Coronary artery (tissue), 2 donors: Measurements from ENCODE around the gene TMUB2.

Experiments
- DNase-seq: peaks from one replicate; pipeline ENCODE4 v3.0.0-alpha.2; 2017; ENCODE audit warnings: low spot score
- H3K27ac ChIP-seq, 2 donors: fragments of 200-600 bp; sonication (generic); one replicate each; pipeline ENCODE4 v1.5.1; 2016 to 2019
- H3K4me3 ChIP-seq: fragments of 200-600 bp; sonication (generic); 2 replicates; pipeline ENCODE4 v1.5.1; 2016; ENCODE audit warnings: mild to moderate bottlenecking, moderate library complexity
- TF ChIP-seq, protein P1 (sequence below): fragments of 200-600 bp; sonication (generic); IDR thresholded peaks from one replicate; pipeline ENCODE4 v1.5.1; 2019; ENCODE audit warnings: antibody characterized with exemption

Gene TMUB2

DNA sequence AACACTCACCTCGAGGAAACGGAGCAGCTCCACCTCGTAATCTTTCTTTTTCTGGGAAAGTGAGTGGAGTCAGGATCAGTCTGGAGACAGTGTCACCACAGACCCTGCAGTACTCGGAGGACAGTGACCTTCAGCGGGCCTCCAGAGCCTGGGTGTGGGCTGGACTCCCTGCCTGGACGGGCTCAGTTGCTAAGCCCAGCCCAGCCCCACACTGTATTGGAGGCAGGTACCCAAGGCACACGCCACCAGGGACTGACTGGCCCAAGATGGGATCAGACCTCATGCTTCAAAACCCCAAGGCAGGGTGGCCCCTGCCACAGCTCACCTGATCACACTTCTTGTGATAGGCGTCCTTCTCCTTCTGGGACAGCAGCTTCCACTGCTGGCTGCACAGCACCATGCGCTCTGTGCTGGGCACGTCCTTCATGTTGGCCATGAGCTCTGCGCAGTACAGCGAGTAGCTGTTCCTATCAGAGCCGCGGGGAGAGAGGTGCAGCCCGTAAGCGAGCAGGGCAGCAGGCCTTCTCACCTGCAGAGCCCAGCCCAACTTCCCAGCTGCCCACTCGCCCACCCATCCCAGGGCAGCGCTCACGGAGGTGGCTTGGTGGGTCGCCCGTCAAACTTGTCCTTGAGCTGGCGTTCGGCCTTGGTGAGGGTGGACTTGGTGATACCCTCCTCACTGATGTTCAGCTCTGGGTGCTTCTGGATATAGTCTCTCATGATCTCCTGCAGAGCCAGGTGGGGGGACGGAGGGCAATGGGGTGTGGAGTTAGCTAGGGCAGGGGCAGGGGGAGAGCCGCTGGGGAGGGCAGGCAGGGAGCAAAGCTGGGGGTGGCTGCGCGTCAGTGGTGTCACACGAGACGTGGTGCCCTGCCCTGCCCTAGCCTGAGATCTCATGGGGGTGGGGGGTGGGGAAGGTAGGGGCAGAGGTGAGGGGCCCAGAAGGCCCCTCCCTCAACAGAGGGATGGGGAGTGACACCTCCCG lies 24.8 kb downstream of the TMUB2 start:
- Histone ChIP-seq H3K4me3 (no peak overlapping the region), H3K27ac (no peak overlapping the region)
- TF ChIP-seq, protein P1, sequence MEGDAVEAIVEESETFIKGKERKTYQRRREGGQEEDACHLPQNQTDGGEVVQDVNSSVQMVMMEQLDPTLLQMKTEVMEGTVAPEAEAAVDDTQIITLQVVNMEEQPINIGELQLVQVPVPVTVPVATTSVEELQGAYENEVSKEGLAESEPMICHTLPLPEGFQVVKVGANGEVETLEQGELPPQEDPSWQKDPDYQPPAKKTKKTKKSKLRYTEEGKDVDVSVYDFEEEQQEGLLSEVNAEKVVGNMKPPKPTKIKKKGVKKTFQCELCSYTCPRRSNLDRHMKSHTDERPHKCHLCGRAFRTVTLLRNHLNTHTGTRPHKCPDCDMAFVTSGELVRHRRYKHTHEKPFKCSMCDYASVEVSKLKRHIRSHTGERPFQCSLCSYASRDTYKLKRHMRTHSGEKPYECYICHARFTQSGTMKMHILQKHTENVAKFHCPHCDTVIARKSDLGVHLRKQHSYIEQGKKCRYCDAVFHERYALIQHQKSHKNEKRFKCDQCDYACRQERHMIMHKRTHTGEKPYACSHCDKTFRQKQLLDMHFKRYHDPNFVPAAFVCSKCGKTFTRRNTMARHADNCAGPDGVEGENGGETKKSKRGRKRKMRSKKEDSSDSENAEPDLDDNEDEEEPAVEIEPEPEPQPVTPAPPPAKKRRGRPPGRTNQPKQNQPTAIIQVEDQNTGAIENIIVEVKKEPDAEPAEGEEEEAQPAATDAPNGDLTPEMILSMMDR = no peak

DNA sequence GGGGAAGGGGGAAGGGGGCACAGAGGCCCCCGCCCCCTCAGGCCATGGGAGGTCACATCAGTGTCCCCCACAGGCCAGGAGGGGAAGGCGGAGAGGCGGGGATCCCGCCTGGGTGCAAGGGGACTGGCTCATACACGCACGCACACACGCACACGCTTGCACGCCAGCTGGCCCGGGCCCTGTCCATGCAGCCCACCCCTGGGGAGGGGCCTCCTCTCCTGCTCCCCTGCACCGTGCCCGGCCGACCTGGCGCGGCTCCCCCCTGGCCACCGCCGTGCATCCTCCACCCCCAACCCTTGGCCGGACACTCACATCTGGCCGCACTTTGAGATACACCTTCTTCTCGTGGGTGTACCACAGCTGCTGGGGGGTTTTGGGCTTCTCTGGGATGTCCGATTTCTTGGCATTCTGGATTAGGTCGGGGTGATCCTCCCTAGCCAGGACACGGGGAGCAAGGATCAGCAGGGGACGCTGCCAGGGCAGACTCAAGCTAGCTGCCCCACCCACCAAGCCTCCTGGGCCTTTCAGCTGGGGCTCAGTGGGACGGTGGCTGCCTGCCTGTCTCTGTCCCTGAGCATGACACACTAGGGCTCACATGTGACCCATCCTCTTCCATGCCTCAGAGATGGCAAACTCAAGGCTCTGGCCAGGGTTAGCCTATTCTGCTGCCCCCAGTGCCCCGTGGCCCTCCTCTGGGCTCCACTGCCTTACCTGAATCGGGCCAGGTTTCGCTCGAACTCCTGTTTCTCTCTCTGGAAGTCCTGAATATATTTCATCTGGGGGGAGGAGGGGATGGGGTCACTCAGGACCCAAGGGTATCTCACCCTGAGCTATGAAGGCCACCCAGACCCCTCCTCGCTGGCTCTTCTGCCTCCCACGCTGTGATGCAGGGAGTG lies 26.0 kb downstream of the TMUB2 start:
- no peak for DNase-seq
- TF ChIP-seq, protein P1 = no peak
- Histone ChIP-seq H3K27ac (no peak overlapping the region), H3K4me3 (no peak overlapping the region)

More for the DNA sequence above, 24.8 kb downstream of the TMUB2 start:
- DNase-seq = no peak

DNA sequence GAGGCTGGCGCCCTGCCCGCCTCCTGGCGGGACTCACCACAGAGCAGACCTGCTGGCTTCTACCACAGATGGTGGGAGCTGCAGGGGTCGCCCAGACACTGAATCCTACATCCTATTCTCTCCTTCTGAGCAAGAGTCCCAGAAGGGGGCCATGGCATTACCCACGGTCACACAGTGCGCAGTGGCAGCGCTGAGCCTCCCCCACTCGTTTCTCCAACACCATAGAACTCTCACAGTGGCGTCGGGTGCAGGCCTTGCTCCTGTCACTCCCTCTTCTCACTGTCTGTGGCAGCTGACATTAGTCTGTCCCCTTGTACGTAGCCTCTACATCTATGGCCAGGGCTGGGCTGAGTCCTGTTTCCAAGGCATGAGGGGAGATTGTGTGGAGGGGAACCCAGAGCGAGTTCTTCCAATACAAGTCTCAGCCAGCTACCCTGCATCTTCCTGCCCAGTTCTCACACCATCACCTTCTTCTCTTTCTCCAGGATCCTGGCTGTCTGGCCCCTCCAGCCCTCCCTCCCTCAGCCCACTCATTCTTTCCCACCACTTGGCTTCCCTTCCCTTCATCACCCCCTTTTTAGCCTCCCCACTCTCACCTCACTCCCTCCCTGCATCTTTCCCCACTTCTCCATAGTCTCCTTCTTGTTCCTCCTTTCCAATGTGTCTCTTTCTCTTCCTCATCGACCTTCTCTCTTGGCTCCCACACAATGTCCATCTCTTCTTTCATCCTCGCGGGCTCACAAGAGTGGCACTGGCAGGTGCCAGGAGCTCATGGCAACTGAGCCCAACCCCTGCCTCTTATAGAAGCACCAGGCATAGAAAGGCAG lies 26.8 kb downstream of the TMUB2 start:
- no peak overlapping the region for H3K4me3 ChIP-seq
- TF ChIP-seq, protein P1 = no peak
- no peak overlapping the region for H3K27ac ChIP-seq
- no peak for DNase-seq

DNA sequence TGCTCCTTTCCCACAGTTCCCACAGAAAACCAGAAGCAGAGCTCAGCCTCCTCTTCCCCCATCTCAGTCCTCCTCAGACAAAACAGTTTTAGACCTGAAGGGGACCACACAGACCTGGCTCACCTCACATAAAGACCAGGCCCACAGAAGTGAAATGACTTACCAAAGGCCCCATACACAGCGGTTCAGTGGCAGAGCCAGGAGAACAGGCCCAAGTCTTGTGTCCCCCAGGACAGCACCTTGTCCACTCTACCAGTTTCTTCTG lies 27.4 kb downstream of the TMUB2 start:
- DNase-seq = no peak

DNA sequence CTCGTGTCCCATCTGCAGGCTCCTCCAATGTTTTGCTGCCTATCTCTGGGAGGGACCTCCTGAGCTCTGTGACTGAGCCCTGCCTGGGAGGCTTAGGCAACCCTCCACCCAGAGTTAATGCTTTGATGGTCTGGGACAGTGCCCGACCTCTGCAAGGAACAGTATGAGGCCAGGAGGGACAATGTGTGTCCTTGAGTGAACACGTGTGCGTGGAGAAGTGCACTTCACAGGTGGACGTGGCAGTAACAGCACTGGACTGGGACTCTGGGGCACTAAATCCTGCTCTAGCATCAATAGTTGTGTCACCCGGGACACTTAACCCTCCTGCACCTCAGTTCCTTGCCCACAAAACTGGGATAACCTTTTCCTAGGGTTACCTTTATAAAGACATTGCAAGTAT lies 28.1 kb downstream of the TMUB2 start:
- Histone ChIP-seq H3K27ac (no peak overlapping the region), H3K4me3 (no peak overlapping the region)
- TF ChIP-seq, protein P1 = no peak
- no peak for DNase-seq

More for the DNA sequence above, 27.4 kb downstream of the TMUB2 start:
- TF ChIP-seq, protein P1 = no peak
- Histone ChIP-seq H3K4me3 (no peak overlapping the region), H3K27ac (no peak overlapping the region)

DNA sequence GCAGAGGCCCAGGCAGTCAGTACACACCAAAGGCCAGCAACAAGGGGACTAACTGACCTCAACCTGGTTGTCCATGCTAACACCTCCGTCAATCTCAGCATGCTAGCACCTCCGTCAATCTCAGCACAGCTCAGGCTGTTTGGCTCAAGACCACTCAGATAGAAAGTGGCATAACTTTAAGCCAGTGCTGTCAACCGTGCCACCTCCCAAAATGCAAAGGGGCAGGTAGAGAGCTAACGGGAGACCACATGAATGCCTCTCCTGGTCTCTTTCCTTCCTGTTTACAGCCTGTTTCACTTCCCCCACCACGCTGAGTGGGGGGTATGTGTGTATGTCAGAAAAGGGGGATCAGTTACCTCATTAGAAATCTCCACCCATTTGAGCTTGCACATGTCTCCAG lies 29.4 kb downstream of the TMUB2 start:
- no peak overlapping the region for H3K4me3 ChIP-seq
- H3K27ac ChIP-seq = no peak overlapping the region
- no peak for DNase-seq
- TF ChIP-seq, protein P1 = no peak
